GM12864 (cell line): Measurements from ENCODE around the gene C1QC.

Source experiments
- DNase-seq: peaks from one replicate; pipeline ENCODE4 v3.0.0-alpha.2; 2011; ENCODE audit warnings: low read depth
- H3K4me3 ChIP-seq: 2 replicates; pipeline ENCODE4 v1.5.1; 2011; ENCODE audit warnings: mild to moderate bottlenecking, low read depth, low read length, control low read depth
- CTCF ChIP-seq: IDR thresholded peaks from 2 replicates; pipeline ENCODE4 v1.5.1; 2011; ENCODE audit warnings: low read depth, mild to moderate bottlenecking, moderate library complexity, low read length, control low read depth, inconsistent platforms; ENCODE audit errors: missing control alignments

C1QC gene

GRCh38 chr1:22654692-22655091 lies 11.3 kb downstream of the C1QC start:
- peak; percentile 36 for TF ChIP-seq CTCF
- H3K4me3 ChIP-seq, result no peak overlapping the region
- DNase-seq, result no peak

- no peak for DNase-seq
- H3K4me3 ChIP-seq, result no peak overlapping the region
- TF ChIP-seq CTCF, result no peak
Observed at GRCh38 chr1:22658385-22659163, 15.1 kb downstream of the C1QC start.

GRCh38 chr1:22660716-22661241 lies 17.3 kb downstream of the C1QC start:
- no peak overlapping the region for H3K4me3 ChIP-seq
- TF ChIP-seq CTCF, result no peak
- no peak for DNase-seq

GRCh38 chr1:22661880-22662279 lies 18.4 kb downstream of the C1QC start:
- no peak for DNase-seq
- no peak for TF ChIP-seq CTCF
- H3K4me3 ChIP-seq, result no peak overlapping the region

- no peak overlapping the region for H3K4me3 ChIP-seq
- no peak for TF ChIP-seq CTCF
- DNase-seq, result peak; percentile 12
Observed at GRCh38 chr1:22662318-22662717, 18.9 kb downstream of the C1QC start.

GRCh38 chr1:22662986-22663408 lies 19.6 kb downstream of the C1QC start:
- H3K4me3 ChIP-seq, result no peak overlapping the region
- no peak for TF ChIP-seq CTCF
- DNase-seq, result no peak

DNA sequence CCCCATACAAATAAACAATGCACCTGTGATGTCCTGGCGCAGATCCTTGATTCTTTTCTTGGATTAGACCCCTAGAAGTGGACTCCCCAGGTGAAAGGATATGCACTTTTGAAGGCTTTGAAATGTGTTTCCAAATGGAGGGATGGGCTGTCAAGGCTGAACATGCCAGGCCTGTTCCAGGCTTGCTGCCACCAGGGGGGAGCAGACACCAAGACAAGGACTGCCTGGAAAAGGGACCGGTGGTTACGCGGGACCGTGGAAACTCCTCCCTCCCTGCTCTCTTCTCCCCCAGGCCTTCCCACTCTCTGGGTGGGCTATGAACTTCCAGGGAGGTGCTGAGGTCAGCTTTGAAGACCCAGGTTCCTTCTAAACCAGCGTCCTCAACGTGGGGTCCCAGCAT lies 22.3 kb downstream of the C1QC start:
- peak; percentile 30 for TF ChIP-seq CTCF
- no peak overlapping the region for H3K4me3 ChIP-seq
- no peak for DNase-seq
